Ovary (tissue), 9 donors: ENCODE measurements around the gene JUNB. TPM values are rescaled to one million over a fixed set of nuclear protein-coding genes. Genes with fewer than 3 reads are reported as not detected.

Source experiments
- DNase-seq, 5 donors: peaks; one replicate each; pipeline ENCODE4 v3.0.0-alpha.2; 2019 to 2020
- H3K27ac ChIP-seq, 2 donors: fragments of 200-600 bp; one replicate each; pipeline versions ENCODE4 v1.5.1 to v1.8.0; 2019 to 2022
- H3K27me3 ChIP-seq: fragments of 200-600 bp; one replicate; pipeline ENCODE4 v1.8.0; 2022
- H3K36me3 ChIP-seq: fragments of 200-600 bp; sonication (generic); one replicate; pipeline ENCODE4 v1.5.1; 2019
- H3K4me1 ChIP-seq: one replicate; pipeline ENCODE4 v1.8.1; 2013; ENCODE audit warnings: mild to moderate bottlenecking, moderate library complexity; ENCODE audit not compliant: insufficient read depth
- H3K4me3 ChIP-seq: fragments of 200-600 bp; sonication (generic); one replicate; pipeline ENCODE4 v1.5.1; 2017
- H3K9me3 ChIP-seq, 2 donors: fragments of 200-600 bp in 1 of 2; sonication (generic) in 1 of 2; one replicate each; pipeline versions ENCODE4 v1.5.1 to v1.8.1; 2013 to 2019; ENCODE audit warnings: mild to moderate bottlenecking in 1 of 2, moderate library complexity in 1 of 2
- EP300 ChIP-seq: sonication (generic); formaldehyde crosslinking; IDR thresholded peaks from one replicate; pipeline ENCODE4 v1.6.1; 2017; ENCODE audit warnings: antibody characterized with exemption
- POLR2A ChIP-seq: fragments of 450-650 bp; IDR thresholded peaks from one replicate; pipeline ENCODE4 v1.6.1; 2017; ENCODE audit warnings: antibody characterized with exemption, mild to moderate bottlenecking, moderate library complexity
- WGBS, 3 donors: extraction: QIAGEN DNeasy Blood & Tissue Kit in 1 of 3; methylation state at CpG; one replicate each; pipeline versions ENCODE4 v1.1.5 to v1.1.7; 2013 to 2017; 5-methylcytosine and 5-hydroxymethylcytosine counted together
- intact Hi-C, 4 donors: fragments of 100-400 bp; cut with DNase I; formaldehyde crosslinking; loops; one replicate each; pipeline versions ENCODE4 v1.11.0 to v1.15.1; 2022 to 2023
- polyA plus RNA-seq, 2 donors: library from polyadenylated mRNA; stranded (reverse); fragments of 200-250 nt in 1 of 2; fragments of 350-450 nt in 1 of 2; fragmentation: Illumina TruSeq in 1 of 2; extraction: RNeasy Lipid Tissue Mini Kit (QIAGEN cat#74804) in 1 of 2; gene quantifications; one replicate each; pipeline ENCODE4 v1.2.3, GENCODE V29; 2013 to 2014
- total RNA-seq, 7 donors: library from RNA; depleted of rRNA in 2 of 7; stranded (reverse); fragments of >200 nt in 2 of 7; fragmentation: NEBNext Ultra II Directional in 3 of 7; extraction: Animal tissue kit (Norgen Biotek cat#: 25700) in 3 of 7; gene quantifications; one replicate each; pipeline versions ENCODE4 v1.1.0 to v1.2.4, GENCODE V29; 2016 to 2023
- TF ChIP-seq, protein P1 (sequence below), 3 donors: fragments of 450-650 bp in 2 of 3; fragments of 200-600 bp in 1 of 3; IDR thresholded peaks; one replicate each; pipeline versions ENCODE4 v1.5.1 to v1.8.0; 2016 to 2022; ENCODE audit warnings: antibody characterized with exemption in 3 of 3, mild to moderate bottlenecking in 1 of 3
- donor health status: DM: no; HTN: no; CAD: no; lungs with moderate emphysema.
- donor health status: DM: no; HTN: no; CAD: no.
- donor health status: Bipolar disorder and iron deficiency.
- donor health status: DM: yes; HTN: yes; CAD: no.
- donor health status: DM: no; HTN: no; CAD: no.
- donor health status: DM: yes; HTN: yes; CAD: no.

JUNB gene
- total and polyA plus RNA-seq, 9 donors: 6.8 to 3,039 (median 413) TPM

- no peaks in the 10 kb centered on the region for H3K9me3 ChIP-seq
- H3K4me3 ChIP-seq: peak within 1 kb of the TSS; percentile 67
- peaks cover 10% of the 10 kb centered on the region for H3K4me1 ChIP-seq
- no peak for TF ChIP-seq EP300
- TF ChIP-seq POLR2A: peak; percentile 27
- no peaks in the 10 kb centered on the region for H3K36me3 ChIP-seq
- peak within 1 kb of the TSS; percentile 47 to 57 for H3K27ac ChIP-seq
- no peaks in the 10 kb centered on the region for H3K27me3 ChIP-seq
- DNase-seq: peak in 4 of 5 donors; percentile 38 to 81 (median 72)
- 13 to 21% (median 20%) methylated on average over 36 to 58 of the region's 58 CpGs for WGBS, 3 donors
- intact Hi-C loops: loop anchor here in 1 of 4 donors (5.0 kb wide), 1 partner anchor 32 kb away; the partner anchor contains the start of gene RNASEH2A
These were observed 16.4 kb upstream of the JUNB start, which contains the start of gene HOOK2 for GRCh38 chr19:12774588-12775555. Gene HOOK2 (minus strand): TSS chr19:12775552. CDS start chr19:12775449, 103 bp downstream.

DNA sequence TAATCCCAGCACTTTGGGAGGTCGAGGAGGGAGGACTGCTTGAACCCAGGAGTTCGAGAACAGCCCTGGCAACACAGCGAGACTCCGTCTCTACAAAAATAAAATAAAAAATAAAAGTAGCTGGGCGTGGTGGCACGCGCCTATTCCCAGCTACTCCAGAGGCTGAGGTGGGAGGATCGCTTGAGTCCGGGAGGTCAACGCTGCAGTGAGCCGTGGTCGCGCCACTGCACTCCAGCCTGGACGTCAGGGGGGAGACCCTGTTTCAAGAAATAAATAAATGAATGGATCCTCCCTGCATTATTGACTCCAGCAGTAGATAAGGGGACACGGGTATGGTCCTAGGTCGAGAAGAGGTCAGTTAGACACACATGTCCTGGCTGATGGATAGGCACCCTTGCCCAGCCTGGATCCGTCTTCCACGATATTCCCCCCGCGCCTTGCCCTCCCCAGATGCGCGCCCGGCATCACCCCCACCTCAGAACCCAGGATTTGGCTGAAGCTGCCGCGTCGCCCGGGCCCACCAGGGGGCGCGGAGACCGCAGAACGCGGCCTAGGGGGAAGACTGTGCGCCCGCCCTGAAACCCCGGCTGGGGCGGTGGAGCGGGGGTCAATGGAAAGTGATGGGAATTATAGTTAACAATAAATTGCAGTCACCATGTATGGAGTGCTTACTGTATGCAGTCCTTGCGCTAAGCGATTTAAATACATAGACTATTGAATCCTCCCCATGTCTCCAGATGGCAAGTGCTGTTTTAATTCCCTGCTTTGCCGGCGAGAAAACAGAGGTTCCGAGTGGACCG lies 13.9 kb upstream of the JUNB start:
- no peaks in the 10 kb centered on the region for H3K36me3 ChIP-seq
- H3K4me1 ChIP-seq: peaks cover 11% of the 10 kb centered on the region
- no peaks in the 10 kb centered on the region for H3K9me3 ChIP-seq
- DNase-seq: peak; percentile 76 to 89 (median 86)
- H3K27me3 ChIP-seq: no peaks in the 10 kb centered on the region
- peak overlapping the region; percentile 84 to 94 for H3K27ac ChIP-seq
- TF ChIP-seq, protein P1, sequence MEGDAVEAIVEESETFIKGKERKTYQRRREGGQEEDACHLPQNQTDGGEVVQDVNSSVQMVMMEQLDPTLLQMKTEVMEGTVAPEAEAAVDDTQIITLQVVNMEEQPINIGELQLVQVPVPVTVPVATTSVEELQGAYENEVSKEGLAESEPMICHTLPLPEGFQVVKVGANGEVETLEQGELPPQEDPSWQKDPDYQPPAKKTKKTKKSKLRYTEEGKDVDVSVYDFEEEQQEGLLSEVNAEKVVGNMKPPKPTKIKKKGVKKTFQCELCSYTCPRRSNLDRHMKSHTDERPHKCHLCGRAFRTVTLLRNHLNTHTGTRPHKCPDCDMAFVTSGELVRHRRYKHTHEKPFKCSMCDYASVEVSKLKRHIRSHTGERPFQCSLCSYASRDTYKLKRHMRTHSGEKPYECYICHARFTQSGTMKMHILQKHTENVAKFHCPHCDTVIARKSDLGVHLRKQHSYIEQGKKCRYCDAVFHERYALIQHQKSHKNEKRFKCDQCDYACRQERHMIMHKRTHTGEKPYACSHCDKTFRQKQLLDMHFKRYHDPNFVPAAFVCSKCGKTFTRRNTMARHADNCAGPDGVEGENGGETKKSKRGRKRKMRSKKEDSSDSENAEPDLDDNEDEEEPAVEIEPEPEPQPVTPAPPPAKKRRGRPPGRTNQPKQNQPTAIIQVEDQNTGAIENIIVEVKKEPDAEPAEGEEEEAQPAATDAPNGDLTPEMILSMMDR (IDR thresholded peaks at IDR 0.05): peak; percentile 92 to 97 (median 96)
- no peak for TF ChIP-seq EP300
- intact Hi-C loops: loop anchor here (1.0 to 2.0 kb wide), 3 partner anchors 19 to 41 kb away; partner anchors contain the start of gene GET3 (in 1 of the 4)
- H3K4me3 ChIP-seq: peak overlapping the region; percentile 49
- WGBS, 3 donors: 3 to 7% (median 5%) methylated on average over 43 of the region's 43 CpGs

DNA sequence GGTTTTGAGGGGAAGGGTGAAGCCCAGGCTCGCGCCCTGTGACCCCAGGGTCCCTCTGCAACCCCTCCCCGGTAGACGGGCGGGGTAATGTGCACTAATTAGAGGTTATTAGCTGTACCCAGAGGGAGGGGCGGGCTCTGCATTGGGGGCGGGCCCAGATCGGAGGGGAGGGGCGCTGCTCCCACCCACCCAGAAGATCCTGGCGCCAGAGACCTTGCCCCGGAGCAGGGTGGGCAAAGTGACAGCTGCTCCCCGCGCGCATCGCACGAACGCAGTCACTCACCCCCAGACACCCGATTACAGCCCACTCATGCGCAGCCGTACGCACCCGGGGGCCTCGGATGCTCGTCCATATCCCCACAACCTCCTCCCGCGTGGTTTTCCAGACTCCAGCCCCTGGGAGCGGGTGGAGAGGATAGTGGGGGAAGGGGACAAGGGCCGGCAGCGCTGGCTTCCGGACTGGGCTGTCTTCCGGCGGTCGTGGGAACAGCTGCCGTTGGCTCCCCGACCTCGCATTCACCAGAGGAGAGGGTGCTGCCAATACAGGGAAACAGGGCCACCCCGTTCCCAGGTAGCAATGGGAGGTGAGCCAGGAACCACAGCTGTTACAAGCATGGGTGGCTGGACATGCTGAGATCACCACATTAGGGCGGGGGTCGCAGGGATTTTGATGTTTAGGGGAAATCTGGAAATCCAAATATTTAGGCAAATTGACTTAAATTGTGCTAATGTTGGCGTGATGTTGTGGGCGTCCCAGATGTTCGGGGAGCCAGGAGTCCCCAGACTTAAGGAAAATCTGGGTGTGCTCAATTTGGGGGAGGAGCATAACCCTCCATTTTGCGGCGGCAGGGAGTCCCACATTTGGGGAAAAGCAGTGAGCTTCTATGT lies 13.0 kb upstream of the JUNB start:
- TF ChIP-seq, protein P1 (IDR thresholded peaks at IDR 0.05): peak in 1 of 3 donors; percentile 5
- no peak for TF ChIP-seq EP300
- TF ChIP-seq POLR2A: peak; percentile 15
- Histone ChIP-seq H3K27ac (peak overlapping the region; percentile 84 to 94), H3K4me1 (peaks cover 11% of the 10 kb centered on the region), H3K36me3 (no peaks in the 10 kb centered on the region), H3K4me3 (peak overlapping the region; percentile 49), H3K9me3 (no peaks in the 10 kb centered on the region), H3K27me3 (no peaks in the 10 kb centered on the region)
- DNase-seq: peak; percentile 77 to 86 (median 80)
- 0 to 1% (median 1%) methylated on average over 42 to 44 of the region's 44 CpGs for WGBS, 3 donors
- intact Hi-C loops: no loop called here

GRCh38 chr19:12778905-12779161 lies 12.5 kb upstream of the JUNB start:
- Histone ChIP-seq H3K27ac (peak overlapping the region; percentile 84 to 94), H3K4me3 (peak overlapping the region; percentile 49), H3K27me3 (no peaks in the 10 kb centered on the region), H3K36me3 (no peaks in the 10 kb centered on the region), H3K9me3 (no peaks in the 10 kb centered on the region), H3K4me1 (peaks cover 14% of the 10 kb centered on the region)
- no peak for DNase-seq
- intact Hi-C loops: no loop called here
- TF ChIP-seq EP300: no peak
- TF ChIP-seq POLR2A: peak; percentile 10
- TF ChIP-seq, protein P1 (IDR thresholded peaks at IDR 0.05): no peak
- WGBS, 3 donors: 6 to 19% (median 14%) methylated on average over 6 of the region's 6 CpGs
